ENCODE measurements around the gene CDC123. TPM values are rescaled to one million over a fixed set of nuclear protein-coding genes. Genes with fewer than 3 reads are reported as not detected.
"Not testable (repeated sequence)": the region's sequence is repeated elsewhere in the genome, so short reads cannot be mapped to it uniquely, and the experiment has no call there.

Gene CDC123
- total and polyA plus RNA-seq, 2 donors (not counting 3 experiments of a cell fraction or from before 2014, with no cell fraction given) = 65.6 to 106 TPM

GRCh38 chr10:12287772-12288171 lies 91.8 kb downstream of the CDC123 start:
- BruUV-seq (replicated peaks) = no TSS peak
- TF ChIP-seq MAX (IDR thresholded peaks at IDR 0.05; ENCODE audit: insufficient read depth, insufficient read length) (no peak), CTCF (IDR thresholded peaks at IDR 0.05; ENCODE audit: extremely low read depth in 1 of 2, insufficient read depth in 1 of 2, low read depth in 1 of 2, low read length in 2 of 2) (no peak), GATA2 (IDR thresholded peaks at IDR 0.05; ENCODE audit: insufficient read depth, insufficient read length, low read depth, low read length) (no peak), EZH2 (IDR thresholded peaks at IDR 0.05; ENCODE audit: borderline replicate concordance, low read depth, low read length, severe bottlenecking) (no peak), POLR2A (IDR thresholded peaks at IDR 0.05; ENCODE audit: low read depth, low read length) (no peak), POLR2AphosphoS5 (IDR thresholded peaks at IDR 0.05; ENCODE audit: insufficient read depth, low read depth, low read length) (no peak), FOS (IDR thresholded peaks at IDR 0.05; ENCODE audit: borderline replicate concordance, insufficient read depth, low read length) (no peak), JUN (IDR thresholded peaks at IDR 0.05; ENCODE audit: borderline replicate concordance, insufficient read depth, insufficient read length, low read depth) (no peak), MYC (IDR thresholded peaks at IDR 0.05; ENCODE audit: low read depth, low read length) (no peak)
- ChIA-PET POLR2A (no interaction called here), CTCF (no interaction called here)
- Histone ChIP-seq H3K36me3 (ENCODE audit: control insufficient read depth in 2 of 2, extremely low read depth in 1 of 2, insufficient read depth in 2 of 2, low read length in 2 of 2) (no peaks in the 10 kb centered on the region), H3K4me2 (ENCODE audit: insufficient read depth, low read length) (no peak overlapping the region), H3K9me3 (replicated peaks; ENCODE audit: control insufficient read depth, insufficient read depth, low read length) (no peaks in the 10 kb centered on the region), H3K27me3 (ENCODE audit: control insufficient read depth in 2 of 2, insufficient read depth in 2 of 2, low read length in 2 of 2) (no peaks in the 10 kb centered on the region), H3K4me1 (ENCODE audit: control insufficient read depth, extremely low read depth, insufficient read depth, low read length) (no peaks in the 10 kb centered on the region), H4K20me1 (replicated peaks; ENCODE audit: control insufficient read depth, extremely low read depth, insufficient read depth, low read length) (no peaks in the 10 kb centered on the region), H3K79me2 (ENCODE audit: control insufficient read depth, insufficient read depth, low read length) (no peaks in the 10 kb centered on the region), H3K9me1 (replicated peaks; ENCODE audit: control insufficient read depth, extremely low read depth, insufficient read depth, low read length) (no peaks in the 10 kb centered on the region), H3K4me3 (replicated peaks in 1 of 3; ENCODE audit: insufficient read depth in 1 of 3, low read depth in 1 of 3, low read length in 3 of 3) (no peak overlapping the region), H3K27ac (ENCODE audit: insufficient read depth, low read depth, low read length) (no peak overlapping the region), H2AFZ (ENCODE audit: low read depth, low read length) (no peak overlapping the region), H3K9ac (replicated peaks; ENCODE audit: extremely low read depth, insufficient read depth, low read length) (no peak overlapping the region)
- FAIRE-seq = no peak
- intact Hi-C loops (cut with micrococcal nuclease) (no loop called here), dilution Hi-C loops (cut with MboI; ENCODE audit: extremely low pct_ligation_motif_present, low sequenced_read_pairs) (no loop called here)
- DNase-seq (ENCODE audit: low read depth, low spot score) = no peak

- dilution Hi-C loops (cut with MboI; ENCODE audit: extremely low pct_ligation_motif_present, low sequenced_read_pairs); H4K20me1 ChIP-seq (replicated peaks; ENCODE audit: control insufficient read depth, extremely low read depth, insufficient read depth, low read length); H3K4me2 ChIP-seq (ENCODE audit: insufficient read depth, low read length); FAIRE-seq; H3K27me3 ChIP-seq (ENCODE audit: control insufficient read depth in 2 of 2, insufficient read depth in 2 of 2, low read length in 2 of 2); H3K4me1 ChIP-seq (ENCODE audit: control insufficient read depth, extremely low read depth, insufficient read depth, low read length); H3K9ac ChIP-seq (replicated peaks; ENCODE audit: extremely low read depth, insufficient read depth, low read length); H3K9me1 ChIP-seq (replicated peaks; ENCODE audit: control insufficient read depth, extremely low read depth, insufficient read depth, low read length); H3K36me3 ChIP-seq (ENCODE audit: control insufficient read depth in 2 of 2, extremely low read depth in 1 of 2, insufficient read depth in 2 of 2, low read length in 2 of 2); H3K27ac ChIP-seq (ENCODE audit: insufficient read depth, low read depth, low read length); BruUV-seq (replicated peaks); intact Hi-C loops (cut with micrococcal nuclease); H3K79me2 ChIP-seq (ENCODE audit: control insufficient read depth, insufficient read depth, low read length); H3K9me3 ChIP-seq (replicated peaks; ENCODE audit: control insufficient read depth, insufficient read depth, low read length); DNase-seq (ENCODE audit: low read depth, low spot score); H2AFZ ChIP-seq (ENCODE audit: low read depth, low read length); H3K4me3 ChIP-seq (replicated peaks in 1 of 3; ENCODE audit: insufficient read depth in 1 of 3, low read depth in 1 of 3, low read length in 3 of 3): not testable (repeated sequence)
- POLR2A ChIA-PET = interaction anchor here (0.6 kb wide), 1 partner anchor 27 kb away, joined by 3 read pairs; no protein-coding TSS in a partner anchor
- CTCF ChIA-PET = interaction anchor here (1.2 kb wide), 1 partner anchor 9 kb away, joined by 3 read pairs; no protein-coding TSS in a partner anchor
These were observed 101.8 kb downstream of the CDC123 start for GRCh38 chr10:12297784-12298183.

Data from endothelial cell of umbilical vein (primary cell).